ENCODE measurements around the gene KCTD17.

The KCTD17 gene

GRCh38 chr22:37010174-37010573 lies 41.4 kb upstream of the KCTD17 start:
- ChIA-PET CTCF (interaction anchor here (0.6 kb wide), 1 partner anchor 353 kb away, joined by 3 read pairs; no protein-coding TSS in a partner anchor), POLR2A (ENCODE audit: low non-redundant PET) (no interaction called here)
- TF ChIP-seq CTCF (conservative IDR thresholded peaks at IDR 0.05; ENCODE audit: low read depth) = no peak
- DNase-seq (ENCODE audit: low spot score) = no peak
- no peak overlapping the region for H3K27ac ChIP-seq

GRCh38 chr22:37010976-37011375 lies 40.6 kb upstream of the KCTD17 start:
- no peak for TF ChIP-seq CTCF (conservative IDR thresholded peaks at IDR 0.05; ENCODE audit: low read depth)
- CTCF ChIA-PET = no interaction called here
- H3K27ac ChIP-seq = no peak overlapping the region
- no peak for DNase-seq (ENCODE audit: low spot score)
- POLR2A ChIA-PET (ENCODE audit: low non-redundant PET) = no interaction called here

DNA sequence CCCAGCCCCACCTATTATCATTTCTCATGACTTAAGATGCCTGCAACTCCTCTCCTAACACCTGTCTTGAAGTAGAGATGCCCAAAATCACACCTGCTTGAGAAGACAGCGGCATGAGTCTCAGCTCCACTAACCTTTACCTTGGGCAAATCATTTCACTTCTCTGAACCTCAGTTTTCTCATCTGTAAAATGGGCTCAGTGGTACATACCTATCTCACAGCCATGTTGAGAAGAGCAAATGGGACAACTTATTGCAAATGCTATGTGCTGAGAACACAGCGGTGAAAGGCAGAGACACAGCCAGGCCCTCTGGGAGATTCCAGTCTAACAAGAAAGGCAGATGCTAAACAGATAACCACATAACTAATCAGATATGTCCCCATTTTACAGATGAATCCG lies 40.1 kb upstream of the KCTD17 start:
- TF ChIP-seq CTCF (conservative IDR thresholded peaks at IDR 0.05; ENCODE audit: low read depth) = no peak
- H3K27ac ChIP-seq = no peak overlapping the region
- no peak for DNase-seq (ENCODE audit: low spot score)
- POLR2A ChIA-PET (ENCODE audit: low non-redundant PET) = no interaction called here
- CTCF ChIA-PET = no interaction called here

GRCh38 chr22:37012262-37012904 lies 39.2 kb upstream of the KCTD17 start:
- peak overlapping the region; percentile 34 for H3K27ac ChIP-seq
- DNase-seq (ENCODE audit: low spot score) = no peak
- no peak for TF ChIP-seq CTCF (conservative IDR thresholded peaks at IDR 0.05; ENCODE audit: low read depth)
- ChIA-PET CTCF (no interaction called here), POLR2A (ENCODE audit: low non-redundant PET) (no interaction called here)

- TF ChIP-seq CTCF (conservative IDR thresholded peaks at IDR 0.05; ENCODE audit: low read depth) = no peak
- CTCF ChIA-PET = no interaction called here
- POLR2A ChIA-PET (ENCODE audit: low non-redundant PET) = no interaction called here
- no peak for DNase-seq (ENCODE audit: low spot score)
- peak overlapping the region; percentile 34 for H3K27ac ChIP-seq
These were observed 38.6 kb upstream of the KCTD17 start for GRCh38 chr22:37012956-37013355.

DNA sequence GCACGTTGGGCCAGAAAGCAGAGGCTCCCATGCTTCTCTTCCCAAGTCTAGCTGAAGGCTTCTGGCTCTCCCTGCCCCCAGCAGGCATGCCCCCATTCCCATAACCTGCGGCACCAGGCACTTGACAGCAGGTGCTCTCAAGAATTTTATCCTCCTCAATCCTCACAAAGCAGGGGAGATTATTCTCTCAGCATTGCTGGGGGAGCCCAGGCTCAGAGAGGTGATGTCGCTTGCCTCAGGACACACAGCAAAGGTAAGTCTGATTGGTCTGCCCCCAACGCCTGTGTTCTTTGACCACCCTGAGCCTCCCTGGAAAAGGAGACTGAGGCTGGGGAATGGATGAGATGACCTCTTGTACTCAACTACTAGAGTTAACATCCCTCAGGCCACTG lies 37.1 kb upstream of the KCTD17 start:
- POLR2A ChIA-PET (ENCODE audit: low non-redundant PET) = no interaction called here
- CTCF ChIA-PET = no interaction called here
- peak overlapping the region; percentile 28 for H3K27ac ChIP-seq
- TF ChIP-seq CTCF (conservative IDR thresholded peaks at IDR 0.05; ENCODE audit: low read depth) = no peak
- no peak for DNase-seq (ENCODE audit: low spot score)
